ENCODE data around the gene FOS. TPM values are rescaled to one million over a fixed set of nuclear protein-coding genes. Genes with fewer than 3 reads are reported as not detected.
"Not testable (repeated sequence)": the region's sequence is repeated elsewhere in the genome, so short reads cannot be mapped to it uniquely, and the experiment has no call there.

Gene FOS
- 6.9 and 7.7 TPM in 2 replicates for total RNA-seq (2014; rRNA removed; shearing (Covaris generic))

DNA sequence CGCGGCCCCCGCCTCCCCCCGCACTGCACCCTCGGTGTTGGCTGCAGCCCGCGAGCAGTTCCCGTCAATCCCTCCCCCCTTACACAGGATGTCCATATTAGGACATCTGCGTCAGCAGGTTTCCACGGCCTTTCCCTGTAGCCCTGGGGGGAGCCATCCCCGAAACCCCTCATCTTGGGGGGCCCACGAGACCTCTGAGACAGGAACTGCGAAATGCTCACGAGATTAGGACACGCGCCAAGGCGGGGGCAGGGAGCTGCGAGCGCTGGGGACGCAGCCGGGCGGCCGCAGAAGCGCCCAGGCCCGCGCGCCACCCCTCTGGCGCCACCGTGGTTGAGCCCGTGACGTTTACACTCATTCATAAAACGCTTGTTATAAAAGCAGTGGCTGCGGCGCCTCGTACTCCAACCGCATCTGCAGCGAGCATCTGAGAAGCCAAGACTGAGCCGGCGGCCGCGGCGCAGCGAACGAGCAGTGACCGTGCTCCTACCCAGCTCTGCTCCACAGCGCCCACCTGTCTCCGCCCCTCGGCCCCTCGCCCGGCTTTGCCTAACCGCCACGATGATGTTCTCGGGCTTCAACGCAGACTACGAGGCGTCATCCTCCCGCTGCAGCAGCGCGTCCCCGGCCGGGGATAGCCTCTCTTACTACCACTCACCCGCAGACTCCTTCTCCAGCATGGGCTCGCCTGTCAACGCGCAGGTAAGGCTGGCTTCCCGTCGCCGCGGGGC, at the start of gene FOS:
TSS of gene FOS (plus strand) at position 407 of the 731 bp plus-strand sequence. CDS start at position 562, 155 bp downstream.
- peak; percentile 91 for DNase-seq (ENCODE audit: low read depth)

DNA sequence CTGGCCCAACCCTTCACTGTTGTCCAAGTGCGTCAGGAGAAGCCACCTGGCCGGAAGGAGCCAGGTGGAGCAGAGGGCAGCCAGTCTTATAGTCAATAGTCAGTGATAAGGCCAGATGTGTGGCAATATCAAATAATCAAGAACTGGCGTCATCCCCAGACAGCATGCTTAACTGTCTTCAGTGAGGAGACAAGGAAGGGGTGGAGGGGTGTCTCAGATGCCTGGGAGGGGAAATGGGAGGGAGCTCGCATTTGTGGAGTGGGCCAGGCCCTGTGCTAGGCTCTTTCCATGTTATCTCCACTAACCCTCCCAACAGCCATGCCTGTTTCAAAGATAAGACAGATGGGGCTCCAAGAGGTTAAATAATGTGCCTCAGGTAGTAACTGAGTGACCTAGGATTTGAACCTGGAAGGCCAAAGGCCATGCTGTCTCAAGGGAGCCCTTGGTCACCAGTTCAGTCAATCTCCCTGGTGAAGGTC, 48.9 kb upstream of the FOS start:
- no peak for DNase-seq (ENCODE audit: low read depth)

DNA sequence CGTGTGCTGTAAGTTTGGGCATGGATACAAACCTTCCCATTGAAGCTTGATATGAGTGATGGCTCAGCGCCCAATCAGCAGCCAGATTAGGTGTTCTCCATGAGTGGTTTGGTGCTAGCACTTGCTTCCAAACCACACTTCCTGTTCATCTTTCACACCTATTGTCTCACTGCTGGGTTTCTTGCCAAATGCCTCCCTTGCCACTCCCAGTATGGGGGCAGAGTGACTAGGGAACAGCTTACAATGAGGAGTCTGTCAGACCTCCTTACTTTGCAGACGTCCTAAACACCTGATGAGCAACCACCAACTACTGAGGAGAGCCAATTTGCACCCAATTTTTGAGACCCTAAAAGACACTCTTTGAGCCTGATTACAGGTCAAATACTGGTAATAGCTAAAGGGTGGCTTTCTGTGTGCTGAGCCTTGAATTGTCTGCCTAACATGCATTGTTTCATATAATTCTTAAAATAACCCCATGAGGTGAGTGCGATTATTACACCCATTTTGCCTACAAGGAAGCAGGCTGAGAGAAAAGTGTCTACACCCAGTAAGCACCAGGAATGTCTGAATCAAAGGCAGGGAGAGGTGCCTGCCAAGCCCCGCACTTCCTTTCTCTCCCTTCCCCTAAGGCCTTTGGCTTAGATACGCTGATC, 48.4 kb upstream of the FOS start:
- no peak for DNase-seq (ENCODE audit: low read depth)

DNA sequence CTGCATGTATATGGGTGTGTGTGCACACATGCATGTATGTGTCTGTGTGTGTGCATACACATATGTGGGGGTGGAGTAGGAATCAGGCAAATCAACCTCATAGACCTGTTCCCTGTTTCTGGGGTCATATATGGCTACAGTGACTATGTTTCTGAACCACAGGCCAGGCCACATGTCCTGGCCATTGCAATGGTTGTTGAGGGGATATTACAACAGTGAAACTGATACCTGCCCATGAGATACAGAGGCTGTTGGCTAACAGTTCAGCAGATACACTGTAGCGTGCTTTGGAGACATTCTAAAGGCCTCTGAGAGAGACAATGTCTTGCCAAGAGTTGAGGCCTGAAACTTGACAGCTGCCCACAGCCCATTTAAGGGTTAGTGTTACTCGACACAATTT, 47.3 kb upstream of the FOS start:
- DNase-seq (ENCODE audit: low read depth) = no peak

DNA sequence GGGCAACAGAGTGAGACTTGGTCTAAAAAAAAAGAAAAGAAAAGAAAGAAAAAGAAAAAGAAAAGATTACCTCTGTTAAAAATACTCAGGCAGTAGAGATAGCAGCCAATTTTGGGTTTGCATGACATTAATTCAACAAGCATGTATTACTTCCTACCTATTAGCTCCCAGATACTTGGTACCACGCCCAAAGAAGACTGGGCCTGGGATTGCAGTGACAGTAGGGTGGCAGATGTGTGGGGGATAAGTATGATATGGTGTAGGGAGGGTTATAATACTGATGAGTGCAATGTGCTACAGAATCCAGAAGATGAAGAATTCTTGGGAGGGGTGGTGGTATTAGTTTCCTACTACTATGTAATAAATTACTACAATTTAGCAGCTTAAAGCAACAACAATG, 46.4 kb upstream of the FOS start:
- DNase-seq (ENCODE audit: low read depth) = no peak

- no peak for DNase-seq (ENCODE audit: low read depth)
Observed at GRCh38 chr14:75232597-75232996, 46.0 kb upstream of the FOS start.

GRCh38 chr14:75234173-75235115, 44.2 kb upstream of the FOS start:
- DNase-seq (ENCODE audit: low read depth) = peak; percentile 40

- not testable (repeated sequence) for DNase-seq (ENCODE audit: low read depth)
Observed at GRCh38 chr14:75235198-75235597, 43.4 kb upstream of the FOS start.

DNA sequence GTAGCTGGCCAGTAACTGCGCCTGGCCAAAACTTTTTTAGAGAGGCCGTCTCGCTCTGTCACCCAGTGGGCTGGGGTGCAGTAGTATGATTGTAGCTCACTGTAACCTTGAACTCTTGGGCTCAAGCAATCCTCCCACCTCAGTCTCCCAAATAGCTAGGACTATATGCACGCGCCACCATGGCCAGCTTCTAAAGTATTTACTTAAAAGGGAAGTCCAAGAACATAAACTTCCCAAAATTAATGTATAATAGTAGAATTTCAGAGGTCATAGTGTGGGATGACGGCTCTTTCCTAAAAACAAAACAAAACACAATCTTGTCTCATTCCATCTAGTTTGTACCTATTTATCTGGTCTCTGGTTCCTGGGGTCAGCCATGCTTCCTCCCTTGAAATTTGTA, 42.2 kb upstream of the FOS start:
- DNase-seq (ENCODE audit: low read depth) = no peak

GRCh38 chr14:75236901-75237419, 41.7 kb upstream of the FOS start:
- DNase-seq (ENCODE audit: low read depth) = no peak

- no peak for DNase-seq (ENCODE audit: low read depth)
Observed at GRCh38 chr14:75238756-75239455, 39.7 kb upstream of the FOS start.

- DNase-seq (ENCODE audit: low read depth) = no peak
Observed at GRCh38 chr14:75240781-75241180, 37.8 kb upstream of the FOS start.

- DNase-seq (ENCODE audit: low read depth) = no peak
Observed at GRCh38 chr14:75242546-75243273, 35.9 kb upstream of the FOS start.

DNA sequence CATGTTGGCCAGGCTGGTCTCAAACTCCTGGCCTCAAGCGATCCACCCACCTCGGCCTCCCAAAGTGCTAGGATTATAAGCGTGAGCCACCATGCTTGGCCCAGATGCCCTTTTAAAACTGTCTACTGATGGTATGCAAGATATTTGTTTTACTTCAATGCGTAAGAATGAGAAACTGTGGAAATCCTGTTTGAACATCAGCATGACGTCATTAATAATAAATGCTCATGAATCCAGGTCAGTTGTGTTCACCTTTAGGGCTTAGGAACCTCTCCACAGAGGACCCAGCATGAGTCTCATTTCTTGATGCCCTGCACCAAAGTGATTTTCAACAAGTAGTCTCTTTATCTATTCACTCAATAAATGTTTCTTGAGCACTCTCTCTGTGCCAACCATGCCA, 34.5 kb upstream of the FOS start:
- no peak for DNase-seq (ENCODE audit: low read depth)

DNA sequence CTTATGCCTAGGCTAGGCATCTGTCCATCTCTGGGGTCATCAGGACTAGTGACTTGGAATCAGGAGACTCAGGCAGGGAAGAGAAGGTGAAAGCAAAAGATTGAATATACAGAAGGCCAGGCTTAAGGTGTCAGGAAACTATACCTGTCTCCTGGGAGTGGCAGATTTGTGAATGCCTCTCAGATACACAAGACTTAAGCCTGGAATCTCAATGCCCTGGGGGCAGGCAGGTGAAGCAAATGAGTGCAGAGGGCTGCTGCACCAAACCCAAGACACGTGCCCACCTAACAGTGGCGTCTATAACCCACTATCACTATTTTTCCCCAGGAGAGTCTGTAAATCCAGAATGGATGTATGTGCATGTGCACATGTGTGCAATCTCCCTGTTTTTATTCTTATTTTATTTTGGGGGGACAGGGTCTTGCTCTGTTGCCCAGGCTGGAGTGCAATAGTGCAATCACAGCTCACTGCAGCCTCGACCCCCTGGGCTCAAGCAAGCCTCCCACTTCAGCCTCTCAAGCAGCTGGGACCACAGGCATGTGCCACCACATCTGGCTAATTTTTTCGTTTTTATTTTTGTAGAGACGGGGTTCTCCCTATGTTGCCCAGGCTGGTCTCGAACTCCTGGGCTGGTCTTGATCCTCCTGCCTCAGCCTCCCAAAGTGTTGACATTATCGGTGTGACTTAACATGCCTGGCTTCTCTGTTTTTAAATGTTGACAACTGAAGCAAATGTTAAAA, 31.9 kb upstream of the FOS start:
- DNase-seq (ENCODE audit: low read depth) = no peak

DNA sequence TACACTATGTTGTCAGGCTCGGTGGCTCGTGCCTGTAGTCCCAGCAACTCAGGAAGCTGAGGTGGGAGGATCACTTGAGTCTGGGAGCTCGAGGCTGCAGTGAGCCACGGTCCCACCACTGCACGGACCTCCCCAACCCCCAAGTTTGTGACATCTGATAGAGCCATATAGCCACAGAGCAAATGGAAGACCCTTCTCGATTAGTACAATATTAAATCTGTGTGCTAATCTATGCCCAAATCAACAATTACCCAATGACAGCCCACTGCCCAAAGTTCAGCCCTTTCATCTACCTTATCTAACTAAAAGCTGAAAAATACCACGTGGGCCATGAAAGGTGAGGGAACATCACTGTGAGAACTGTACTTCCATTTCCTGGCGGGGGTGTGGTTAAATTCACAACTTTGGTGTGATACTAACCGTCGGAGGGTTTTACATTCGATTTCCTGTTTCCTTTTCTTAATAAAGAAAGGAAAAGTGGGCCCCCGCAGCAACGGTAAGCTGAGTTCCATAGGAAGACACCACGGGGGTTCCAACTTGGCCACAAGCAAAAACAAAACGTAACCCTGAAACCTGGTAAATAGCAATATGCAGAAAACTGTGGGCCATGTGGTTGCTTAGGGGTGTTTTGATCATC, 31.2 kb upstream of the FOS start:
- no peak for DNase-seq (ENCODE audit: low read depth)

DNA sequence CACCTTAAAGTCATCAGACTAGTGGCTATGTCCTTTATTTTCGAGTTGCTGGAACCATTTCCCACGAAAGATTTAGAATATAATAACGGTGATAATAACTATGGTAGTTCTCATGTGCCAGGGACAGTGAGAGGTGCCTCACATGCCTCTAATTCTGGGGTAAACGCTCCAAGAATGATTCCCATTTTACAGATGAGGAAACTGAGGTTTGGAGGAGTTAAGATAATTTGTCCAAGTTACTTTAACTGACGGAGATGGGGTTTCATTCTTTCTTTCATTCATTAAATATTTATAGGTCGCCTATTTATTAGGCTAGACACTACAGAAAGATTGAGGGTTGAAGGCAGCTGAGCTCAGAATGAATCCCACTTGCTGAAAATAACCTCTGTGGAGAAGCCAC, 30.7 kb upstream of the FOS start:
- DNase-seq (ENCODE audit: low read depth) = no peak

DNA sequence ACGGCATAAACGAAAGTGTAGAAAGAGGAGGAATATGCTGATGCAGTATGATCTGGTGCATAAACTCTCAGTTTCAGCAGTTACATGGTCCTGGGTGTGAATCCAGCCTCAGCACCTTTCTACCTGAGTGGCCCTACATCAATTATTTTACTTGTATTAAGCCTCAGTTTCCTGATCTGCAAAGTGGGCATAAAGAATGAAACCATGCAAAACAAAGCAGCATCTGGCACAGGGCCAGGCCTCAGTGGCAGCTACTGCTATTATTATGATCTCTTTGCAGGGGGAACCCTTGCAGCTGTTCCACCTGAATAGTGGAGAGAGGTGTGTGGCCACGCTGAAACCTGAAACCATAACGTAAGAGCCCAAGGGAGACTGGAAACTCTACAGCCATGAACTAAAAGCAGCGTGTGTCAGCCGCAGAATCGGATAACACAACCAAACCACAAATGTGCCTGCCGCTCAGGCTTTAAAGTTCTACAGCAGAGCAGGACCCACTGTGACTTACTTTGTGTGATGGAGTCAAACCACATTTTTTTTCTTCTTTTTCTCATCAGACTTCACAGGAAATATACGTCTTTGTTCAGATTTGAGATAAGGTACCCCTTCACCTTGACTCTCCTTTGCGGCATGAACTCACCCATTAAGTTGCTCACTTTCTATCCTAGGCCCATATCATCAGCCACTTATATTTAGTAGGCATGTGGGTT, 29.2 kb upstream of the FOS start:
- DNase-seq (ENCODE audit: low read depth) = no peak

- no peak for DNase-seq (ENCODE audit: low read depth)
Observed at GRCh38 chr14:75249958-75250336, 28.7 kb upstream of the FOS start.

Data from RPMI7951 (cell line).